ENCODE data around the gene VSTM2L. TPM values are rescaled to one million over a fixed set of nuclear protein-coding genes. Genes with fewer than 3 reads are reported as not detected.

VSTM2L gene
- polyA plus RNA-seq, 1 donor (not counting 4 experiments of a cell fraction or from before 2014, with no cell fraction given) = 0.75 TPM

DNA sequence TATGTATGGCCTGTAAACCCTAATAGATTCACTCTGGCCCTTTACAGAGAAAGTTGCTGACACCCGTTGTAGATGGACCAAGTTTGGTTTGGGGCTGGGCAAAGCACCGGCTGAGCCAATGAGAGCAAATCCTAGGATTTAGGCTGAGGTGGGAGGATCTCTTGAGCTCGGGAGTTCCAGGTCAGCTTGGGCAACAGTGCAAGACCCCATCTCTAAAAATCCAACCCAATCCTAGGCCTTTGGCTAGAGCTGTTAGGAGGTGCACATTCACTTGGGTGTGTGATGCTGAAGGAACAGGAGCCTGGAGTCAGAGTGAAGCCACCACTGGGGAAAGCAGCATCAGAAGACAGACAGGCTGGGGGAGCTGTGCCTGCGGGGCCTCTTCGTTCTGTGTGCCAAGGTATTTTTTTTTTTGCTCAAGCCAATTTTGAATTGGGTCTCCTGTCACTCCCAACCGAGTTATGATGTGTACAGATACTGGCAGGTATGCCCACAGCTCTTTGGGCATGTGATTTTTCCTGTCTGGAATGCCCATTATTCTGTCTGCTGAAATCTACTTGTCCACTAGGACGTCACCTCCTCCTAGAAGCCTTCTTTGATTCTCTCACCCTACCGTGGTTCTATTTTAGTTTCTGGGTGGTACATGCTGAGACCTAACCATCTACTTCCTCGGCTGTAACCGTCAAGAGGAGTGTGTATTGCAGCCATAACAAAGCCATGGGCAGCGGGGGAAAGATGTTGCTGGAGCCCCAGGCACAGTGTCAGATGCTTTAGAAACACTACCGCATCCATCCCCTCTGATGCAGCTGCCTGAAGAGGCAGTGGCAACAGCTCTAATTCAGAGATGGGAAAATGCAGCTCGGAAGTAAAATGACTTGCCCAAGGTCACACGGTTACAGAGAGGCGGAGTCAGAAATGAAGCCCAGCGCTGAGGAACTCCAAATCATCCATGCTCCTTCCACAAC, 76.4 kb downstream of the VSTM2L start:
- no peaks in the 10 kb centered on the region for H3K27me3 ChIP-seq (ENCODE audit: control insufficient read depth, extremely low read depth, insufficient read depth, low read length)
- H2AFZ ChIP-seq (ENCODE audit: control insufficient read depth, low read length) = no peak overlapping the region
- dilution Hi-C loops (cut with MboI; ENCODE audit: extremely low pct_ligation_motif_present, low sequenced_read_pairs) = no loop called here
- no peaks in the 10 kb centered on the region for H3K9me1 ChIP-seq (ENCODE audit: control insufficient read depth, extremely low read depth, insufficient read depth, low read length)
- no peak for FAIRE-seq
- no peak overlapping the region for H3K9ac ChIP-seq (ENCODE audit: control insufficient read depth, extremely low read depth, insufficient read depth, low read length)
- H4K20me1 ChIP-seq (ENCODE audit: control insufficient read depth, extremely low read depth, insufficient read depth, low read length) = no peaks in the 10 kb centered on the region
- H3K79me2 ChIP-seq (ENCODE audit: control insufficient read depth, insufficient read depth, low read length) = no peaks in the 10 kb centered on the region
- no peaks in the 10 kb centered on the region for H3K9me3 ChIP-seq (ENCODE audit: control insufficient read depth, low read depth, low read length)
- H3K4me2 ChIP-seq (ENCODE audit: control insufficient read depth, extremely low read depth, insufficient read depth, low read depth, low read length) = no peak overlapping the region
- H3K27ac ChIP-seq (ENCODE audit: control insufficient read depth, insufficient read depth, low read length) = no peak overlapping the region
- TF ChIP-seq, protein P1, sequence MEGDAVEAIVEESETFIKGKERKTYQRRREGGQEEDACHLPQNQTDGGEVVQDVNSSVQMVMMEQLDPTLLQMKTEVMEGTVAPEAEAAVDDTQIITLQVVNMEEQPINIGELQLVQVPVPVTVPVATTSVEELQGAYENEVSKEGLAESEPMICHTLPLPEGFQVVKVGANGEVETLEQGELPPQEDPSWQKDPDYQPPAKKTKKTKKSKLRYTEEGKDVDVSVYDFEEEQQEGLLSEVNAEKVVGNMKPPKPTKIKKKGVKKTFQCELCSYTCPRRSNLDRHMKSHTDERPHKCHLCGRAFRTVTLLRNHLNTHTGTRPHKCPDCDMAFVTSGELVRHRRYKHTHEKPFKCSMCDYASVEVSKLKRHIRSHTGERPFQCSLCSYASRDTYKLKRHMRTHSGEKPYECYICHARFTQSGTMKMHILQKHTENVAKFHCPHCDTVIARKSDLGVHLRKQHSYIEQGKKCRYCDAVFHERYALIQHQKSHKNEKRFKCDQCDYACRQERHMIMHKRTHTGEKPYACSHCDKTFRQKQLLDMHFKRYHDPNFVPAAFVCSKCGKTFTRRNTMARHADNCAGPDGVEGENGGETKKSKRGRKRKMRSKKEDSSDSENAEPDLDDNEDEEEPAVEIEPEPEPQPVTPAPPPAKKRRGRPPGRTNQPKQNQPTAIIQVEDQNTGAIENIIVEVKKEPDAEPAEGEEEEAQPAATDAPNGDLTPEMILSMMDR (optimal IDR thresholded peaks at IDR 0.05 in 1 of 3, IDR thresholded peaks at IDR 0.05 in 1 of 3, conservative IDR thresholded peaks at IDR 0.05 in 1 of 3; ENCODE audit: extremely low read depth in 1 of 3, insufficient read depth in 2 of 3, low read length in 3 of 3) = no peak
- no peak for TF ChIP-seq EZH2 (IDR thresholded peaks at IDR 0.05; ENCODE audit: low read length)
- H3K4me1 ChIP-seq (ENCODE audit: control insufficient read depth, extremely low read depth, insufficient read depth, low read length) = no peaks in the 10 kb centered on the region
- H3K36me3 ChIP-seq (ENCODE audit: control insufficient read depth in 2 of 2, extremely low read depth in 1 of 2, insufficient read depth in 2 of 2, low read length in 2 of 2) = peaks cover 0 to 3% of the 10 kb centered on the region in 2 experiments
- DNase-seq (ENCODE audit: low read depth, low spot score) = no peak
- no peak overlapping the region for H3K4me3 ChIP-seq (ENCODE audit: control insufficient read depth in 2 of 3, extremely low read depth in 1 of 3, insufficient read depth in 2 of 3, low read depth in 1 of 3, low read length in 3 of 3)

DNA sequence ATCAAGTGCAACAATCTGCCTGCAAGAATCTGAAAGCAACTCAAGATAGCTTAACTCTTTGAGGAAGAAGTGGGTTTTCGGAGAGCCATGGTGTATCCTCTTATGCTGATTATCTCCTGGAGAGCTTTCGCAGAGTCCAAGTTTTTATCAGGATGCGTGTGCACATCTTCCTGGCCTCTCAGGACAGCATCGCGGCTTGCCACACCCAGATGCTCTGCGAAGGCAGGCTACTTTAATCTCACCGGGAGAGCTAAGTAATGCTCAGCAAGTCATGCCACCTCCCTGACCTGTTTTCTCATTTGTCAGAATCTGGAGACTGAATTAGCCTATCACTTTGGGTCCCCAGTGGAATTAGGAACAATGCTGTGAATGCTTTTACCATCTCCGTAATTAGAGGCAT, 77.5 kb downstream of the VSTM2L start:
- TF ChIP-seq, protein P1 (optimal IDR thresholded peaks at IDR 0.05 in 1 of 3, IDR thresholded peaks at IDR 0.05 in 1 of 3, conservative IDR thresholded peaks at IDR 0.05 in 1 of 3; ENCODE audit: extremely low read depth in 1 of 3, insufficient read depth in 2 of 3, low read length in 3 of 3) = no peak
- no peak for TF ChIP-seq EZH2 (IDR thresholded peaks at IDR 0.05; ENCODE audit: low read length)
- H3K9ac ChIP-seq (ENCODE audit: control insufficient read depth, extremely low read depth, insufficient read depth, low read length) = no peak overlapping the region
- dilution Hi-C loops (cut with MboI; ENCODE audit: extremely low pct_ligation_motif_present, low sequenced_read_pairs) = no loop called here
- no peaks in the 10 kb centered on the region for H4K20me1 ChIP-seq (ENCODE audit: control insufficient read depth, extremely low read depth, insufficient read depth, low read length)
- FAIRE-seq (no peak), DNase-seq (ENCODE audit: low read depth, low spot score) (no peak)
- no peaks in the 10 kb centered on the region for H3K9me3 ChIP-seq (ENCODE audit: control insufficient read depth, low read depth, low read length)
- H3K27me3 ChIP-seq (ENCODE audit: control insufficient read depth, extremely low read depth, insufficient read depth, low read length) = no peaks in the 10 kb centered on the region
- H3K27ac ChIP-seq (ENCODE audit: control insufficient read depth, insufficient read depth, low read length) = no peak overlapping the region
- peaks cover 0 to 3% of the 10 kb centered on the region in 2 experiments for H3K36me3 ChIP-seq (ENCODE audit: control insufficient read depth in 2 of 2, extremely low read depth in 1 of 2, insufficient read depth in 2 of 2, low read length in 2 of 2)
- H3K4me2 ChIP-seq (ENCODE audit: control insufficient read depth, extremely low read depth, insufficient read depth, low read depth, low read length) = no peak overlapping the region
- H3K4me3 ChIP-seq (ENCODE audit: control insufficient read depth in 2 of 3, extremely low read depth in 1 of 3, insufficient read depth in 2 of 3, low read depth in 1 of 3, low read length in 3 of 3) = no peak overlapping the region
- H2AFZ ChIP-seq (ENCODE audit: control insufficient read depth, low read length) = no peak overlapping the region
- no peaks in the 10 kb centered on the region for H3K9me1 ChIP-seq (ENCODE audit: control insufficient read depth, extremely low read depth, insufficient read depth, low read length)
- no peaks in the 10 kb centered on the region for H3K79me2 ChIP-seq (ENCODE audit: control insufficient read depth, insufficient read depth, low read length)
- no peaks in the 10 kb centered on the region for H3K4me1 ChIP-seq (ENCODE audit: control insufficient read depth, extremely low read depth, insufficient read depth, low read length)
